Endothelial cell of umbilical vein (primary cell): Measurements from ENCODE around the gene PDLIM5. TPM values are rescaled to one million over a fixed set of nuclear protein-coding genes. Genes with fewer than 3 reads are reported as not detected.

ENCODE experiments used
- BruUV-seq: library from RNA; stranded (reverse); fragments of 400-500 nt; replicated peaks from 2 replicates; lab custom pipeline; 2021; lab: Mats Ljungman, UMichigan
- CTCF ChIA-PET: fragments of 300-600, 350-600 bp; sonication (Branson Sonifier 250); formaldehyde crosslinking; loops from one replicate; lab custom pipeline; 2021; ENCODE audit warnings: antibody characterized with exemption, inconsistent platforms; lab: Charles Lee
- POLR2A ChIA-PET: fragments of 300-600, 350-600 bp; sonication (Branson Sonifier 250); formaldehyde crosslinking; loops from one replicate; lab custom pipeline; 2021; ENCODE audit warnings: antibody characterized with exemption, inconsistent platforms; lab: Charles Lee
- DNase-seq: peaks from one replicate; pipeline ENCODE4 v3.0.0-alpha.2; 2011; ENCODE audit warnings: low read depth, low spot score
- FAIRE-seq: peaks from 2 replicates; lab custom pipeline; 2011; peaks lifted over from hg19 to GRCh38; lab: Jason Lieb, UNC
- H2AFZ ChIP-seq: 2 replicates; pipeline ENCODE4 v1.6.0; 2012; ENCODE audit warnings: low read depth, low read length, control low read depth, inconsistent platforms
- H3K27ac ChIP-seq: 2 replicates; pipeline ENCODE4 v1.5.1; 2011; ENCODE audit warnings: low read depth, mild to moderate bottlenecking, control low read depth, low read length, moderate library complexity; ENCODE audit not compliant: insufficient read depth
- H3K27me3 ChIP-seq, 2 experiments: 2 replicates each; pipeline versions ENCODE4 v1.6.0 to v1.6.1; 2011; ENCODE audit warnings: low read length in 2 of 2, mixed read lengths in 1 of 2; ENCODE audit not compliant: control insufficient read depth in 2 of 2, insufficient read depth in 2 of 2
- H3K36me3 ChIP-seq, 2 experiments: 2 replicates in 1 of 2; 3 replicates in 1 of 2; pipeline ENCODE4 v1.5.1; 2011; ENCODE audit warnings: low read length in 2 of 2, mild to moderate bottlenecking in 1 of 2, moderate library complexity in 1 of 2; ENCODE audit not compliant: control insufficient read depth in 2 of 2, insufficient read depth in 2 of 2; ENCODE audit errors: extremely low read depth in 1 of 2
- H3K4me1 ChIP-seq: 3 replicates; pipeline ENCODE4 v1.5.1; 2011; ENCODE audit warnings: mild to moderate bottlenecking, low read length; ENCODE audit not compliant: control insufficient read depth, insufficient read depth; ENCODE audit errors: extremely low read depth
- H3K4me2 ChIP-seq: 2 replicates; pipeline ENCODE4 v1.6.1; 2011; ENCODE audit warnings: low read length, control low read depth, mixed read lengths; ENCODE audit not compliant: insufficient read depth
- H3K4me3 ChIP-seq, 3 experiments: fragments of 200-600 bp in 1 of 3; sonication (generic), shearing (Covaris generic) in 1 of 3; replicated peaks in 1 of 3; 2 replicates each; pipeline ENCODE4 v1.5.1; 2011 to 2016; ENCODE audit warnings: control low read depth in 3 of 3, low read length in 3 of 3, mild to moderate bottlenecking in 2 of 3, inconsistent platforms in 1 of 3, low read depth in 1 of 3, moderate library complexity in 1 of 3; ENCODE audit not compliant: insufficient read depth in 1 of 3
- H3K79me2 ChIP-seq: 2 replicates; pipeline ENCODE4 v1.6.0; 2012; ENCODE audit warnings: low read length, inconsistent platforms; ENCODE audit not compliant: control insufficient read depth, insufficient read depth
- H3K9ac ChIP-seq: replicated peaks from 2 replicates; pipeline ENCODE3; 2011; ENCODE audit warnings: low read length, control low read depth; ENCODE audit not compliant: insufficient read depth; ENCODE audit errors: extremely low read depth
- H3K9me1 ChIP-seq: replicated peaks from 3 replicates; pipeline ENCODE4 v1.6.0; 2011; ENCODE audit warnings: mild to moderate bottlenecking, low read length; ENCODE audit not compliant: control insufficient read depth, insufficient read depth; ENCODE audit errors: extremely low read depth
- H3K9me3 ChIP-seq: replicated peaks from 2 replicates; pipeline ENCODE4 v1.5.1; 2012; ENCODE audit warnings: low read length, inconsistent platforms; ENCODE audit not compliant: control insufficient read depth, insufficient read depth
- H4K20me1 ChIP-seq: replicated peaks from 2 replicates; pipeline ENCODE3; 2011; ENCODE audit warnings: mild to moderate bottlenecking, low read length; ENCODE audit not compliant: control insufficient read depth, insufficient read depth; ENCODE audit errors: extremely low read depth
- CTCF ChIP-seq, 2 donors: IDR thresholded peaks; 1 replicate in 1 of 2; 2 replicates in 1 of 2; pipeline ENCODE4 v1.5.1; 2011; ENCODE audit warnings: low read length in 2 of 2, mild to moderate bottlenecking in 2 of 2, moderate library complexity in 2 of 2, control low read depth in 1 of 2, inconsistent platforms in 1 of 2, low read depth in 1 of 2; ENCODE audit not compliant: insufficient read depth in 1 of 2; ENCODE audit errors: extremely low read depth in 1 of 2
- EZH2 ChIP-seq: IDR thresholded peaks from 2 replicates; pipeline ENCODE4 v1.6.1; 2012; ENCODE audit warnings: borderline replicate concordance, low read depth, mild to moderate bottlenecking, moderate library complexity, low read length, inconsistent platforms; ENCODE audit not compliant: severe bottlenecking
- FOS ChIP-seq: IDR thresholded peaks from 2 replicates; pipeline ENCODE4 v1.6.1; 2011; ENCODE audit warnings: mild to moderate bottlenecking, low read length, moderate library complexity, borderline replicate concordance; ENCODE audit not compliant: insufficient read depth
- JUN ChIP-seq: IDR thresholded peaks from 2 replicates; pipeline ENCODE4 v1.6.1; 2011; ENCODE audit warnings: borderline replicate concordance, low read depth; ENCODE audit not compliant: insufficient read length, insufficient read depth
- MAX ChIP-seq: IDR thresholded peaks from 2 replicates; pipeline ENCODE4 v1.6.1; 2011; ENCODE audit not compliant: insufficient read depth, insufficient read length
- MYC ChIP-seq: IDR thresholded peaks from one replicate; pipeline ENCODE4 v1.6.1; 2011; ENCODE audit warnings: mild to moderate bottlenecking, low read depth, low read length
- POLR2AphosphoS5 ChIP-seq: IDR thresholded peaks from 2 replicates; pipeline ENCODE4 v1.6.1; 2012; ENCODE audit warnings: low read depth, mild to moderate bottlenecking, control low read depth, low read length, moderate library complexity; ENCODE audit not compliant: insufficient read depth
- dilution Hi-C: fragments of 300-500 bp; cut with MboI; formaldehyde crosslinking; loops from one replicate; pipeline ENCODE4 v1.15.0; 2019; ENCODE audit warnings: low sequenced_read_pairs; ENCODE audit not compliant: extremely low pct_ligation_motif_present
- intact Hi-C: fragments of 100-400 bp; cut with micrococcal nuclease; formaldehyde crosslinking; loops from one replicate; pipeline ENCODE4 v1.10.0; 2022
- polyA plus RNA-seq, 4 experiments: library from polyadenylated mRNA; depleted of rRNA in 3 of 4; stranded (reverse) in 3 of 4; unstranded in 1 of 4; fragments of >200 nt; gene quantifications; 2 replicates each; pipeline versions ENCODE4 v1.2.1 to v1.2.3, GENCODE V29; 2011 to 2012; ENCODE audit warnings: missing spikeins in 1 of 4
- total RNA-seq: library from RNA; stranded (reverse); gene quantifications from 2 replicates; pipeline ENCODE4 v1.2.3, GENCODE V29; 2021

PDLIM5 gene
- total and polyA plus RNA-seq, 2 donors (not counting 3 experiments of a cell fraction or from before 2014, with no cell fraction given): 243 to 310 TPM

GRCh38 chr4:94403751-94404150 is 48.0 kb upstream of the PDLIM5 start:
- CTCF ChIA-PET: no interaction called here
- Histone ChIP-seq H3K4me3 (no peak overlapping the region), H3K4me2 (no peak overlapping the region), H3K36me3 (no peaks in the 10 kb centered on the region), H3K4me1 (no peaks in the 10 kb centered on the region), H4K20me1 (no peaks in the 10 kb centered on the region), H3K9ac (no peak overlapping the region), H2AFZ (no peak overlapping the region), H3K9me1 (no peaks in the 10 kb centered on the region), H3K27ac (no peak overlapping the region), H3K79me2 (no peaks in the 10 kb centered on the region), H3K27me3 (no peaks in the 10 kb centered on the region), H3K9me3 (no peaks in the 10 kb centered on the region)
- no peak for FAIRE-seq
- no peak for DNase-seq
- POLR2A ChIA-PET: no interaction called here
- intact Hi-C loops (loop anchor here (10.0 kb wide), 1 partner anchor 311 kb away; no protein-coding TSS in a partner anchor), dilution Hi-C loops (no loop called here)
- TF ChIP-seq CTCF (IDR thresholded peaks at IDR 0.05; ENCODE audit: extremely low read depth in 1 of 2, insufficient read depth in 1 of 2, low read depth in 1 of 2, low read length in 2 of 2): no peak
- no peak for TF ChIP-seq FOS
- TF ChIP-seq EZH2: no peak
- TF ChIP-seq JUN: no peak
- TF ChIP-seq MAX: no peak
- no peak for TF ChIP-seq POLR2AphosphoS5
- TF ChIP-seq MYC: no peak
- no TSS peak for BruUV-seq
